Breast epithelium (tissue), 4 donors: ENCODE data around the gene TNS3. TPM values are rescaled to one million over a fixed set of nuclear protein-coding genes. Genes with fewer than 3 reads are reported as not detected.

Experiments
- DNase-seq, 2 donors: peaks; one replicate each; pipeline ENCODE4 v3.0.0-alpha.2; 2019; ENCODE audit warnings: low spot score in 2 of 2
- H3K27ac ChIP-seq, 2 donors: fragments of 200-600 bp; sonication (generic) in 1 of 2; one replicate each; pipeline ENCODE4 v1.5.1; 2016 to 2019; ENCODE audit warnings: mild to moderate bottlenecking in 1 of 2
- H3K27me3 ChIP-seq, 2 donors: fragments of 200-600 bp; sonication (generic) in 1 of 2; one replicate each; pipeline versions ENCODE4 v1.5.1 to v1.6.0; 2017 to 2019; ENCODE audit warnings: control low read depth in 1 of 2, mild to moderate bottlenecking in 1 of 2
- H3K36me3 ChIP-seq: fragments of 200-600 bp; one replicate; pipeline ENCODE4 v1.5.1; 2019
- H3K4me1 ChIP-seq, 2 donors: fragments of 200-600 bp; sonication (generic); one replicate each; pipeline ENCODE4 v1.5.1; 2016 to 2019; ENCODE audit warnings: control low read depth in 1 of 2
- H3K4me3 ChIP-seq, 3 donors: fragments of 200-600 bp; sonication (generic); 1 replicate in 2 of 3; 2 replicates in 1 of 3; pipeline ENCODE4 v1.5.1; 2016 to 2019; ENCODE audit warnings: mild to moderate bottlenecking in 3 of 3, moderate library complexity in 2 of 3
- H3K9me3 ChIP-seq, 2 donors: fragments of 200-600 bp; sonication (generic) in 1 of 2; one replicate each; pipeline ENCODE4 v1.5.1; 2016 to 2019; ENCODE audit warnings: control low read depth in 1 of 2
- POLR2A ChIP-seq: fragments of 450-650 bp; IDR thresholded peaks from one replicate; pipeline ENCODE4 v1.6.1; 2016; ENCODE audit warnings: antibody characterized with exemption, mild to moderate bottlenecking, moderate library complexity
- POLR2AphosphoS5 ChIP-seq, 3 donors: sonication (generic); formaldehyde crosslinking; IDR thresholded peaks; one replicate each; pipeline ENCODE4 v1.6.1; 2017; ENCODE audit warnings: antibody characterized with exemption in 3 of 3
- intact Hi-C: fragments of 100-400 bp; cut with DNase I; formaldehyde crosslinking; loops from one replicate; pipeline ENCODE4 v1.15.1; 2023; ENCODE audit warnings: low total_unique reads
- total RNA-seq, 3 donors: library from RNA; depleted of rRNA; stranded (reverse); fragments of >200 nt; gene quantifications; one replicate each; pipeline ENCODE4 v1.1.0, GENCODE V29; 2016
- TF ChIP-seq, protein P1 (sequence below), 3 donors: fragments of 450-650 bp; IDR thresholded peaks; one replicate each; pipeline ENCODE4 v1.5.1; 2016 to 2017; ENCODE audit warnings: antibody characterized with exemption in 3 of 3, mild to moderate bottlenecking in 3 of 3, moderate library complexity in 3 of 3

Gene TNS3
- total RNA-seq, 3 donors from 2014 or later, result 41.0 to 78.1 (median 56.2) TPM

DNA sequence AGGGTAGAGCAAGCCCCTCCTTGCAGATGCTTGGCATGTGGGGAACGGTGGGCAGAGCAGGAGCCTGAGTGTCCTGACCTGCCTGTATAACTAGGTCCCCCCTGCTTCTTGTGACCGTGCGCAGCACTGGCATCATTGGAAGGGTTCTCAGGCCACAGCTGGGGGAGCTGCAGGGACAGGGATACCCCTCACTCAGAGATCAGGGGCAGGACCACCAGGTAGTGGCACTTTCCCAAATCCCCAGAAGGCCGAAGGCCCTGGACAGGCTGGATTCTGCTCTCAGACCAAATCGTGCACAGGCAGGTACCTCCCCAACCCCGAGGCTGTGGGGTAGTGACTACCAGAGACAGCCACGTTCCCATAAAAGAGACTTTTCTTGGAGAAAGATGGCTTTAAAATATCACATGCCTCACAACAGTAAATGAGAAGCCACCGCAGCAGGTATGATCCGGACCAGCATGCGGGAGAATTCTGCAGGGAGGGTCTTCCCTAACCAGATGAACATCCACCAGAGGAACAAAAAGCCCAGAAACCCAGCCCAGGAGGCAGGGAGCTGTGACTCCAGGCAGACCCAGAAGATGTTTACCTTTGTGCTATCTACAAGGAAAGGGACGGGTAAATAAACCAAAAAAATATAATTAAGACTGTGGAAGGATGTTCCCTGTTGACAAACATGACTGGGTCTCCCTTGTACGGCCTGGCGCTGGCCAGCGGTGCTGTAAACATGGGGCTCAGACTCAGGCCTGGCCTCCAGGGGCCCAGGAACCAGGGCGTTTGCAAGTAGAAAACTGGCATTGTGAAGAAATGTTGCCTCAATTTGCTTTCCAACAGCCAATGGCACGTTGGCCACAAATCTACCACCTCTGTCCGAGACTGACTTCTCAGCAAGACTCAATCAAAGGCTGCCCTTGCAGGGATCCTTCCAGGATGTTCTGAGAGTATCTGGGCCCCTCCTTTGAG lies 180.0 kb downstream of the TNS3 start:
- no peak for DNase-seq
- TF ChIP-seq POLR2A (no peak), POLR2AphosphoS5 (IDR thresholded peaks at IDR 0.05) (no peak)
- TF ChIP-seq, protein P1, sequence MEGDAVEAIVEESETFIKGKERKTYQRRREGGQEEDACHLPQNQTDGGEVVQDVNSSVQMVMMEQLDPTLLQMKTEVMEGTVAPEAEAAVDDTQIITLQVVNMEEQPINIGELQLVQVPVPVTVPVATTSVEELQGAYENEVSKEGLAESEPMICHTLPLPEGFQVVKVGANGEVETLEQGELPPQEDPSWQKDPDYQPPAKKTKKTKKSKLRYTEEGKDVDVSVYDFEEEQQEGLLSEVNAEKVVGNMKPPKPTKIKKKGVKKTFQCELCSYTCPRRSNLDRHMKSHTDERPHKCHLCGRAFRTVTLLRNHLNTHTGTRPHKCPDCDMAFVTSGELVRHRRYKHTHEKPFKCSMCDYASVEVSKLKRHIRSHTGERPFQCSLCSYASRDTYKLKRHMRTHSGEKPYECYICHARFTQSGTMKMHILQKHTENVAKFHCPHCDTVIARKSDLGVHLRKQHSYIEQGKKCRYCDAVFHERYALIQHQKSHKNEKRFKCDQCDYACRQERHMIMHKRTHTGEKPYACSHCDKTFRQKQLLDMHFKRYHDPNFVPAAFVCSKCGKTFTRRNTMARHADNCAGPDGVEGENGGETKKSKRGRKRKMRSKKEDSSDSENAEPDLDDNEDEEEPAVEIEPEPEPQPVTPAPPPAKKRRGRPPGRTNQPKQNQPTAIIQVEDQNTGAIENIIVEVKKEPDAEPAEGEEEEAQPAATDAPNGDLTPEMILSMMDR (IDR thresholded peaks at IDR 0.05), result no peak
- H3K9me3 ChIP-seq, result no peaks in the 10 kb centered on the region
- H3K4me1 ChIP-seq, result peaks cover 2 to 20% of the 10 kb centered on the region in 2 donors
- peak overlapping the region; percentile 27 to 85 for H3K27ac ChIP-seq
- peaks cover 7% of the 10 kb centered on the region for H3K36me3 ChIP-seq
- no peak overlapping the region for H3K4me3 ChIP-seq
- intact Hi-C loops, result no loop called here
- no peaks in the 10 kb centered on the region for H3K27me3 ChIP-seq

DNA sequence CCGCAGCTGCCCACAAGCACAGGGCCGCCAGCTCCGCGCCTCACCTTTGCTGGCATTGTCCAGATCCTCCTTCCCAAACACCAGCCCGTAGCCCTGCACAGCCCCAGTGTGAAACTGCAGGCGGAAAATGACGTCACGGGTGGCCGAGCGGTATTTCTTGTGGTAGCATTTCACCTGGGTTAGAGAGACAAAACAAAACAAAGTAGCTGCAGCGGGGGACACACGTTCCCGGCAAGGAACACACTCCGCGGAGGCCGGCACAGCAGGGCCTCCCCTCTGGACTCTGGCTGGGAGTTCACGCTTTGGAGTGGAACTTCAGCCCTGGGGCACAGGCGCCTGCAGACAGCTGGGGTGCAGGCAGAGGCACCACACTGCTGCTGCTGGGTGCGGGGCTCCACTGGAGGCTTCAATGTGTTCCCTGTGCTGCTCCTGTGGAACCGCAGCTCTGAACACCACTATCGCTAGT lies 181.1 kb downstream of the TNS3 start:
- Histone ChIP-seq H3K36me3 (peaks cover 7% of the 10 kb centered on the region), H3K4me3 (no peak overlapping the region), H3K9me3 (no peaks in the 10 kb centered on the region), H3K4me1 (peaks cover 0 to 9% of the 10 kb centered on the region in 2 donors), H3K27me3 (no peaks in the 10 kb centered on the region), H3K27ac (no peak overlapping the region)
- no peak for TF ChIP-seq POLR2AphosphoS5 (IDR thresholded peaks at IDR 0.05)
- no peak for TF ChIP-seq POLR2A
- TF ChIP-seq, protein P1 (IDR thresholded peaks at IDR 0.05), result no peak
- no peak for DNase-seq
- intact Hi-C loops, result no loop called here

DNA sequence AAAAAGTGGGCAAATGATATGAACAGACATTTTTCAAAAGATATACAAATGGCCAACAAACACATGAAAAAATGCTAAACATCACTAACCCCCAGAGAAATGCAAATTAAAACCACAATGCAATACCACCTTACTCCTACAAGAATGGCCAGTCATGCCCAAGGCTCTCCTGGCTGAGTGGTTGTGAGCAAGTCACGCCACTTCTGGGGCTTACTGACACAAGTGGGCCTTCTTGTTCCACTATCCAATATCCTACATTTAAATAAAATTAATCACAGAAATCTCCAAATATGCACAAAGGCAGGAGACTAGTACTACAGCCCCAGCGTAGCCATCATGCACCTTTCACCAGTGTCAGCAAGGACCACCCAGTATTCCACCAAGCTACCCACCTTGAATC lies 181.9 kb downstream of the TNS3 start:
- peaks cover 7% of the 10 kb centered on the region for H3K36me3 ChIP-seq
- H3K4me1 ChIP-seq, result peaks cover 0 to 4% of the 10 kb centered on the region in 2 donors
- intact Hi-C loops, result no loop called here
- no peak for DNase-seq
- no peak overlapping the region for H3K4me3 ChIP-seq
- TF ChIP-seq POLR2AphosphoS5 (IDR thresholded peaks at IDR 0.05) (no peak), POLR2A (no peak)
- TF ChIP-seq, protein P1 (IDR thresholded peaks at IDR 0.05), result no peak
- H3K27me3 ChIP-seq, result no peaks in the 10 kb centered on the region
- no peak overlapping the region for H3K27ac ChIP-seq
- H3K9me3 ChIP-seq, result no peaks in the 10 kb centered on the region

DNA sequence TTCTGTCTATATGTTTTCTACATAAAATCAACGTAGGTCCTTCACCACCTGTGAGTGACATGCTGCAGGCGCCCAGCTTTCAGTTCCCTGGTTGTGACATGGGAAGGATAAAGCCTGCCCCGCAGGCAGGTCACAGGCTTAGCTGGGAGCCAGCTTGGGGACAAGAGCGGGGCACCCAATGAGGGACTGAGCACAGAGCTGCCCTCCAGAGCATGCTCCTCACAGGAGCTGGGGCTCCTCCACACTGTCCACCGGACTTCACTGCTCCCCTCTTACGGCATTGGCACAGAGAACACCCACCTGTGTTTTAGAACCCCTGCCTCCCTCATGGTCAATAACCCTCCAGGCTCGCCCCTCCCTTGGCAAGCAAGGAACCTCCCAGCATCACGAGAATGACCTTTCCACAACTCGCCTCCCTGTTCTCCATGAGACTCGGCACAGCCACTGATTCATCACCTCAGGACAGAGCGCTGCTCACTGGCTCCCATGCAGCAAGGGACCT lies 187.1 kb downstream of the TNS3 start:
- no peak for DNase-seq
- H3K4me1 ChIP-seq, result no peaks in the 10 kb centered on the region
- no peaks in the 10 kb centered on the region for H3K9me3 ChIP-seq
- H3K36me3 ChIP-seq, result no peaks in the 10 kb centered on the region
- no peak for TF ChIP-seq POLR2A
- no peak for TF ChIP-seq POLR2AphosphoS5 (IDR thresholded peaks at IDR 0.05)
- TF ChIP-seq, protein P1 (IDR thresholded peaks at IDR 0.05), result no peak
- H3K27me3 ChIP-seq, result no peaks in the 10 kb centered on the region
- H3K4me3 ChIP-seq, result no peak overlapping the region
- H3K27ac ChIP-seq, result no peak overlapping the region
- intact Hi-C loops, result no loop called here

DNA sequence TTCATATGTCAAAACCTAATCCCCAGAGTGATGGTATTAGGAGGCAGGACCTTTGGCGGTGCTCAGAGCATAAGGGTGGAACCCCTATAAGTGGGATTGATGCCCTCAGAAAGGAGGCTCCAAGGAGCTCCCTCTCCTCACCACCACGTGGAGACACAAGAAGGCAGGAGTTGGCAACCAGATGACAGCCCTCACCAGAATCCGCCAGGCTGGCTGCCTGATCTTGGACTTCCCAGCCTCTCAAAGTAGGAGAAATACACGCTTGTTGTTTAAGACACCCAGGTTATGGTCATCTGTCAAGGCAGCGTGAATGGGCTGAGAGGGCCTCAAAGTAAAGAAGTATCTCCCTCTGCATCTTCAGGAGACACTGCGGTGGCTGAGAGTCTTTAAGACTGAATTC lies 187.7 kb downstream of the TNS3 start:
- no peaks in the 10 kb centered on the region for H3K9me3 ChIP-seq
- TF ChIP-seq, protein P1 (IDR thresholded peaks at IDR 0.05), result no peak
- TF ChIP-seq POLR2A (no peak), POLR2AphosphoS5 (IDR thresholded peaks at IDR 0.05) (no peak)
- H3K27me3 ChIP-seq, result no peaks in the 10 kb centered on the region
- intact Hi-C loops, result no loop called here
- no peaks in the 10 kb centered on the region for H3K36me3 ChIP-seq
- DNase-seq, result no peak
- no peak overlapping the region for H3K27ac ChIP-seq
- no peak overlapping the region for H3K4me3 ChIP-seq
- no peaks in the 10 kb centered on the region for H3K4me1 ChIP-seq
